GM21423 (cell line): ENCODE data around the gene TNFRSF17.
A peak's percentile ranks its signal among the peaks of the same experiment; 100 is the strongest.
"Not testable (repeated sequence)": the region's sequence is repeated elsewhere in the genome, so short reads cannot be mapped to it uniquely, and the experiment has no call there.

Experiments used
- ATAC-seq: cut with Tn5 transposase; IDR thresholded peaks from one replicate; pipeline ENCODE4 v1.9.1; 2021; ENCODE audit warnings: mild to moderate bottlenecking, moderate library complexity; ENCODE audit not compliant: unreplicated experiment

The TNFRSF17 gene

GRCh38 chr16:11968577-11968976 lies 3.6 kb downstream of the TNFRSF17 start:
- no peak for ATAC-seq

GRCh38 chr16:11970292-11970691 lies 5.3 kb downstream of the TNFRSF17 start:
- ATAC-seq: not testable (repeated sequence)

- no peak for ATAC-seq
Observed at GRCh38 chr16:11972128-11972527, 7.1 kb downstream of the TNFRSF17 start.

DNA sequence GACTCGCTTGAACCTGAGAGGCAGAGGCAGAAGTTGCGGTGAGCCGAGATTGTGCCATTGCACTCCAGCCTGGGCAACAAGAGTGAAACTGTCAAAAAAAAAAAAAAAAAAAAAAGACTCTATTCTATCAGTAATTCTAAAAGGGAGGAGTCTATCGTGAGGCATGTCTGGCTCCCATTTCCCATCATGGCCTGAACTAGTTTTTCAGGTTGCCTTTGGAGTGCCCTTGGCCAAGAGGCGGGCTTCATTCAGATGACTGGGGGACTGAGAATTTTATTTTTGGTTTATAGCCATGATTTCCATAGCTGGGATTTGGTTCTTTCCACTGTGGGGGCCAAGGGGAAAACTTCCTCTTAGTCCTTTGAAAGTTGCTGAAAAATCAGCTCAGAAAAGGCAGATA lies 8.1 kb downstream of the TNFRSF17 start:
- no peak for ATAC-seq

DNA sequence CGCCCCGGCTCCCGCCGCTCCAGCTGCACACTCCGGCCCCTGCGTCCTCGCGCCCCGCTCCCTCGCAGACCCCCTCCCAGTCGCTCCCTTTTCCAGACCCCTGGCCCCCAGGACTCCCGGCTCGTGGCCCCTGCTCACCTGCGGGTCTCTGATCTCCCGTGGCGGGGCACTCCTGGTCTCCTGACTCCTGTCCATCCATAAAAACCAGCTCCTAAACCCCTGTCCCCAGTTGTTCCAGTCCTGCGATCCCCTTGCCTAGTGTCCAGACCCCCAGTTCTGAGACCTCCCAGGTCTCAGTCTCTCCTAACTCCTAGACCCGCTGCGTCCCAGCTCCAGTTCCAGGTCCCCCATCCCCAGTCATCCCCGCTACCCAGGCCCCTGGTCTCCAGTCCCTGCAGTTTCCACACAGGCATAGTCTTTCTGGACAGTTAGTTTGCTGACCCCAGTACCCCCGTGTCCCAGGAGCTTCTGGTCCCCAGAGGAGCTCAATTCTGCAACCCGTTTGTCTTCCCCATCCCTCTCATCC lies 11.9 kb downstream of the TNFRSF17 start:
- peak; percentile 9 for ATAC-seq

GRCh38 chr16:11977376-11978041 lies 12.5 kb downstream of the TNFRSF17 start:
- ATAC-seq: no peak

GRCh38 chr16:11978080-11978479 lies 13.1 kb downstream of the TNFRSF17 start:
- no peak for ATAC-seq

DNA sequence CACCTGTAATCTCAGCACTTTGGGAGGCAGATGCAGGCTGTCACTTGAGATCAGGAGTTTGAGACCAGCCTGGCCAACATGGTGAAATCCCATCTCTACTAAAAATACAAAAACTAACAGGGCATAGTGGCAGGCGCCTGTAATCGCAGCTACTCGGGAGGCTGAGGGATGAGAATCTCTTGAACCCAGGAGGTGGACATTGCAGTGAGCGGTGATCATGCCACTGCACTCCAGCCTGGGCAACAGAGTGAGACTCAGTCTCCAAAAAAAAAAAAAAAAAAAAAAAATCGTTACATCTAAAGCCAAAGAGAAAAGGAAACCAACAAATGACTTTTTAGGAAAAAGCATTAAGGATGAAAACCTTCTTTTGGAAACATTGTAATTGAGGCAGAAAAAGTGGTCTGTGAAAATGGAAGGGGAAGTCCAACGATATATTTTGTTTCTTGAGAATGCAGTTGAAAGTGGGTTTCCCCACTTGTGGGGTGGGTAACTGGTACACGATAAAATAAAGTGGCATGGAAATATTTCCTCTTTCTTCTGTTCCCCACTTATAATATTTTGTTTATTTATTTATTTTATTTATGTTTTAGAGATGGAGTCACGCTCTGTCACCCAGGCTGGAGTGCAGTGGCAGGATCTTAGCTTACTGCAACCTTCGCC lies 14.1 kb downstream of the TNFRSF17 start:
- no peak for ATAC-seq

DNA sequence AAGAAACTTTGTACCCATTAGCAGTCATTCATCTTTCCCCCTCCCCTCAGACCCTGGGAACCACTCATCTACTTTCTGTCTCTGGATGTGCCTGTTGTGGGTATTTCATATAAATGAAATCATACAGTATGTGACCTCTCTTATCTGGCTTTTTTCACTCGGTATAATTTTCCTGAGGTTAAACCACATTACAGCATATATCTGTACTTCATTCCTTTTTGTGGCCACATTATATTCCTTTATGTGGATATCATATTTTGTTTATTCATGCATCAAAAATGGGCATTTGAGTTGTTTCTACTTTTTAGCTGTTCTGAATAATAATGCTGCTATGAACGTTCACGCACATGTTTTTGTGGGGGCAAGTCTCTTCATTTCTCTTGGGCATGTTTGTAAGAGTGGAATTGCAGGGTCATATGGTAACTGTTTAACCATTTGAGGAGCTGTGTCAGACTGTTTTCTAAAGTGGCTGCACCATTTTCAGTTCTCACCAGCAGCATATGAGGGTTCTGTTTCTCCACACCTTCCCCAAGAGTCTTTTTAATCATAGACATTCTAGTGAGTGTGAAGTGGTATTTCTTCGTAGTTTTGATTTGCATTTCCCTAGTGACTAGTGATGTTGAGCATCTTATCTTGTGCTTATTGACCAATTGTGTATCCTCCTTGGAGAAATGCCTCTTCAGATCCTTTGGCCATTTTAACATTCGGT lies 15.3 kb downstream of the TNFRSF17 start:
- no peak for ATAC-seq

DNA sequence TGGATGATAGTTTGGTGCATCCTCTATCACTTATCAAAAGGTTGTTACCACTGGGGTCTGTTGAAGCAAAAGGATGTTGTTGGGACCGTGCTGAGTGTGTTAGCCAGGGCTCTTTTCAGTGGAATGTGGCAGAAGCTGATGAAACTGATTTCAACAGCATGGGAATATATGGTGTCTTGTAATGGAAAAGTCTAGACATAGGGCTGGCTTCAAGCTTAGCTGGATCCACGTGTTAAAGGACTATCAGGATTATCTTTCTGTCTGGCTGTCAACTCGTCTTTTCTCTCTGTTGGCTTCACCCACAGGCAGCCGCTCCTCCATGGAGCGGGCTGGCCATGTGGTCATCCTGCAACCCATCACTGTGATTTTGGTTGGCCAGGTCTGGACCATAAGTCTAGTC lies 20.2 kb downstream of the TNFRSF17 start:
- ATAC-seq: no peak

DNA sequence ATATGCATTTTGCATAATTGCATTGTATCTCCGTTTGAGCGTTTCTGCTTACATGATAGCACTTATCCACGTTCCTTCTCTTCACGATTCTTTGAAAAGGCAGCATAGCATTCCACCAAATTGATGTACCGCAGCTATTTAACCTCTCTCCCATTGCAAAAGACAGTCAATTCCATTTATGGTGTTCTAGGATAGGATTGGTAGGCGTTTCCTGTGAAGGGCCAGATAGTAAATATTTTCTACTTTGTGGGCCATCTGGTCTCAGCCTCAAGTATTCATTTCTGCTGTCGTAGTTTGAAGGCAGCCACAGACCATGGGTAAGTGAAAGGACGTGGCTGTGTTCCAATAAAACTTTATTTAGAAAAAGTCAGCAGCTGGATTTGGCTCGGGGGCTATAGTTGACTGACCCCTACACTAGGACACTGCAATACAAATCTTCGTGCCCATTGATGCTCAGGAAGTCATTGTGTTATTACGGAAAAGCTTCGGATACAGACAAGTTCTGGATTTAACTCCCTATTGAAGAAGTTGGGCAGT lies 21.6 kb downstream of the TNFRSF17 start:
- ATAC-seq: no peak

DNA sequence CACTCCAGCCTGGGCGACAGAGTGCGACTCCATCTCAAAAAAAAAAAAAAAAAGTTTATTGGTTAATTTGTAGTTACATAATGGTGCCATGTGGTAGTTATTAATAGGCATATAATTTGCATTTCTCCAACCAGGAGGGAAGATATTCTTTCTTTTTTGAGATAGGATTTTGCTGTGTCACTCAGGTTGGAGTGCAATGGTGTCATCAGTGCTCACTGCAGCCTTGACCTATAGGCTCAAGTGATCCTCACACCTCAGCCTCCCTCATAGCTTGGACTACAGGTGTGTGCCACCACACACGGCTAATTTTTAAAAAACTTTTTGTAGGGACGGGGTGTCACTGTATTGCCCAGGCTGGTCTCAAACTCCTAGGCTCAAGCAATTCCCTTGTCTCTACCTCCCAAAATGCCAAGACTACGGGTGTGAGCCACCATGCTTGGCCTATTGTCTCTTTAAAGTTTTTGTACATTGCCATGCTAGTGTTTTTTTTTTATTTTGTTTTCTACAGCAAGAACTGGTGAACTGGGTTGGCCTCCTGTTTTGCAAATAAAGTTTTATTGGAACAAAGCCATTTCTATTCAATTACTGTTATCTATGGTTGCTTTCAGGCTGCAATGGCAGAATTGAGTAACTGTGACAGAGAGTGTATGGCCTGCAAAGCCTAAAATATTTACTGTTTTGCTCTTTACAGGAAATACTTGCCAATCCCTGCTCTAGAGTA lies 23.4 kb downstream of the TNFRSF17 start:
- no peak for ATAC-seq

GRCh38 chr16:11990702-11991390 lies 25.8 kb downstream of the TNFRSF17 start:
- ATAC-seq: peak; percentile 52

GRCh38 chr16:11992008-11992584 lies 27.1 kb downstream of the TNFRSF17 start:
- no peak for ATAC-seq

DNA sequence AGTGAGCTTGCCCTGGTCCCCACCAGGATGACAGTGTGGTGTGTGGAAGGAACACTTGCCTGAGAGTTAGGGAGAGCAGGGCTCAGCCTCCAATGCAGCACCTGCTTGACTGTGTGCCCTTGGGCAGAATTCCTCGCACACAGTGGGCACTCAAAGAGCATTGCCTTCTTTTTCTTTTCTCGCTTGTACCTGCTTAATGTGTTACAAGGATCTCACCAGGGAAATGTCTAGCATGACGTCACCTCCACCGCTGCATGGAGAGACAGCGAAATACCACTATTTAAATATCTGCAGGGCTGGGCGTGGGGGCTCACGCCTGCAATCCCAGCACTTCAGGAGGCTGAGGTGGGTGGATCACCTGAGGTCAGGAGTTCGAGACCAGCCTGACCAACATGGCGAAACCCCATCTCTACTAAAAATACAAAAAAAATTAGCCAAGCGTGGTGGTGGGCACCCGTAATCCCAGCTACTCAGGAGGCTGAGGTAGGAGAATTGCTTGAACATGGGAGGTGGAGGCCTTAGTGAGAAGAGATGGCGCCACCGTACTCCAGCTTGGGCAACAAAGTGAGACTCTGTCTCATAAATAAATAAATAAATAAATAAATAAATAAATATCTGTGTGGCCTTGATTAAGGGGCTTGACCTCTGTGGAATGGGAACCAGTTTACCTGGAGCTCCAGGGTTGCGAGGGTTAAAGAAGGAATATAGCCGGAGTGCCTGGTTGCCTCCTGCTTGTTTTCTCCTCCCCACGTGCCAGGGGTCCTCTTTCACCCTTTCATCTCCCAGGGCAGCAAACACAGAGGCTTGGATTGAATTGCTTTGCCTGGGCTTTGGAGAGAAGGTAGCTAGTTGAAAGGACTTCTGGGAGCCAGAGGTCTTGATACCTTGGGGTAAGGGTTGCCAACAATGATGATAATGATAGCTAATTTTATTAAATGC lies 27.8 kb downstream of the TNFRSF17 start:
- ATAC-seq: no peak

GRCh38 chr16:11994143-11995119 lies 29.4 kb downstream of the TNFRSF17 start:
- ATAC-seq: no peak

GRCh38 chr16:11996433-11997330 lies 31.7 kb downstream of the TNFRSF17 start:
- ATAC-seq: no peak
